Neural cell (in vitro differentiated cells): ENCODE data around the gene BBS1.

Source experiments
- EP300 ChIP-seq: fragments of 450-650 bp; conservative IDR thresholded peaks from 2 replicates; pipeline ENCODE4 v1.6.1; 2014; ENCODE audit warnings: antibody characterized with exemption, mild to moderate bottlenecking, moderate library complexity; ENCODE audit not compliant: poor library complexity, severe bottlenecking
- EZH2 ChIP-seq: fragments of 200-600, 300-800 bp; shearing (Covaris generic), sonication (generic); IDR thresholded peaks from 2 replicates; pipeline ENCODE4 v1.6.1; 2014; ENCODE audit warnings: antibody characterized with exemption, low read length, borderline replicate concordance, mild to moderate bottlenecking; ENCODE audit not compliant: insufficient read depth, poor library complexity, severe bottlenecking
- MXI1 ChIP-seq: fragments of 450-650 bp; conservative IDR thresholded peaks from 2 replicates; pipeline ENCODE4 v1.6.1; 2014; ENCODE audit warnings: antibody characterized with exemption, mild to moderate bottlenecking; ENCODE audit not compliant: poor library complexity, severe bottlenecking
- POLR2AphosphoS5 ChIP-seq: IDR thresholded peaks from 2 replicates; pipeline ENCODE4 v1.6.1; 2012
- RAD21 ChIP-seq: fragments of 450-650 bp; conservative IDR thresholded peaks from 2 replicates; pipeline ENCODE4 v1.6.1; 2014; ENCODE audit warnings: antibody characterized with exemption, mild to moderate bottlenecking, moderate library complexity
- SMC3 ChIP-seq: fragments of 450-650 bp; conservative IDR thresholded peaks from 2 replicates; pipeline ENCODE4 v1.6.1; 2014; ENCODE audit warnings: antibody characterized with exemption, mild to moderate bottlenecking, moderate library complexity; ENCODE audit not compliant: poor library complexity
- TAF1 ChIP-seq: IDR thresholded peaks from 2 replicates; pipeline ENCODE4 v1.6.1; 2012; ENCODE audit warnings: low read depth
- TF ChIP-seq, protein P1 (sequence below): fragments of 450-650 bp; IDR thresholded peaks from 2 replicates; pipeline ENCODE4 v1.5.1; 2014; ENCODE audit warnings: antibody characterized with exemption, mild to moderate bottlenecking, moderate library complexity; ENCODE audit not compliant: poor library complexity, severe bottlenecking
- TF ChIP-seq, protein P2 (sequence below): IDR thresholded peaks from 2 replicates; pipeline ENCODE4 v1.6.1; 2012; ENCODE audit warnings: borderline replicate concordance

GRCh38 chr11:66570079-66570849 lies 59.8 kb downstream of the BBS1 start:
- TF ChIP-seq, protein P1, sequence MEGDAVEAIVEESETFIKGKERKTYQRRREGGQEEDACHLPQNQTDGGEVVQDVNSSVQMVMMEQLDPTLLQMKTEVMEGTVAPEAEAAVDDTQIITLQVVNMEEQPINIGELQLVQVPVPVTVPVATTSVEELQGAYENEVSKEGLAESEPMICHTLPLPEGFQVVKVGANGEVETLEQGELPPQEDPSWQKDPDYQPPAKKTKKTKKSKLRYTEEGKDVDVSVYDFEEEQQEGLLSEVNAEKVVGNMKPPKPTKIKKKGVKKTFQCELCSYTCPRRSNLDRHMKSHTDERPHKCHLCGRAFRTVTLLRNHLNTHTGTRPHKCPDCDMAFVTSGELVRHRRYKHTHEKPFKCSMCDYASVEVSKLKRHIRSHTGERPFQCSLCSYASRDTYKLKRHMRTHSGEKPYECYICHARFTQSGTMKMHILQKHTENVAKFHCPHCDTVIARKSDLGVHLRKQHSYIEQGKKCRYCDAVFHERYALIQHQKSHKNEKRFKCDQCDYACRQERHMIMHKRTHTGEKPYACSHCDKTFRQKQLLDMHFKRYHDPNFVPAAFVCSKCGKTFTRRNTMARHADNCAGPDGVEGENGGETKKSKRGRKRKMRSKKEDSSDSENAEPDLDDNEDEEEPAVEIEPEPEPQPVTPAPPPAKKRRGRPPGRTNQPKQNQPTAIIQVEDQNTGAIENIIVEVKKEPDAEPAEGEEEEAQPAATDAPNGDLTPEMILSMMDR = no peak
- TF ChIP-seq TAF1 (peak; percentile 81), RAD21 (no peak), EP300 (peak; percentile 97), POLR2AphosphoS5 (peak; percentile 64), MXI1 (no peak), SMC3 (peak; percentile 16), EZH2 (no peak)
- TF ChIP-seq, protein P2, sequence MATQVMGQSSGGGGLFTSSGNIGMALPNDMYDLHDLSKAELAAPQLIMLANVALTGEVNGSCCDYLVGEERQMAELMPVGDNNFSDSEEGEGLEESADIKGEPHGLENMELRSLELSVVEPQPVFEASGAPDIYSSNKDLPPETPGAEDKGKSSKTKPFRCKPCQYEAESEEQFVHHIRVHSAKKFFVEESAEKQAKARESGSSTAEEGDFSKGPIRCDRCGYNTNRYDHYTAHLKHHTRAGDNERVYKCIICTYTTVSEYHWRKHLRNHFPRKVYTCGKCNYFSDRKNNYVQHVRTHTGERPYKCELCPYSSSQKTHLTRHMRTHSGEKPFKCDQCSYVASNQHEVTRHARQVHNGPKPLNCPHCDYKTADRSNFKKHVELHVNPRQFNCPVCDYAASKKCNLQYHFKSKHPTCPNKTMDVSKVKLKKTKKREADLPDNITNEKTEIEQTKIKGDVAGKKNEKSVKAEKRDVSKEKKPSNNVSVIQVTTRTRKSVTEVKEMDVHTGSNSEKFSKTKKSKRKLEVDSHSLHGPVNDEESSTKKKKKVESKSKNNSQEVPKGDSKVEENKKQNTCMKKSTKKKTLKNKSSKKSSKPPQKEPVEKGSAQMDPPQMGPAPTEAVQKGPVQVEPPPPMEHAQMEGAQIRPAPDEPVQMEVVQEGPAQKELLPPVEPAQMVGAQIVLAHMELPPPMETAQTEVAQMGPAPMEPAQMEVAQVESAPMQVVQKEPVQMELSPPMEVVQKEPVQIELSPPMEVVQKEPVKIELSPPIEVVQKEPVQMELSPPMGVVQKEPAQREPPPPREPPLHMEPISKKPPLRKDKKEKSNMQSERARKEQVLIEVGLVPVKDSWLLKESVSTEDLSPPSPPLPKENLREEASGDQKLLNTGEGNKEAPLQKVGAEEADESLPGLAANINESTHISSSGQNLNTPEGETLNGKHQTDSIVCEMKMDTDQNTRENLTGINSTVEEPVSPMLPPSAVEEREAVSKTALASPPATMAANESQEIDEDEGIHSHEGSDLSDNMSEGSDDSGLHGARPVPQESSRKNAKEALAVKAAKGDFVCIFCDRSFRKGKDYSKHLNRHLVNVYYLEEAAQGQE = peak; percentile 92
